IMR-90 (cell line): ENCODE results near the gene BMP4. TPM values are rescaled to one million over a fixed set of nuclear protein-coding genes. Genes with fewer than 3 reads are reported as not detected.

Experiments
- ATAC-seq: fragments of 200-7000 bp; cut with Tn5 transposase; 2 replicates; pipeline ENCODE4 v1.9.1; 2020; ENCODE audit warnings: low read depth, mild to moderate bottlenecking, moderate library complexity
- BruUV-seq: library from RNA; stranded (reverse); fragments of 400-500 nt; replicated peaks from 2 replicates; lab custom pipeline; 2021; lab: Mats Ljungman, UMichigan
- CTCF ChIA-PET: fragments of 300-600 bp; formaldehyde crosslinking; extraction: SDS; loops from one replicate; lab custom pipeline; 2021; ENCODE audit warnings: antibody characterized with exemption; lab: Yijun Ruan, JAX
- POLR2A ChIA-PET: fragments of 300-600 bp; sonication (Branson Sonifier 250); formaldehyde crosslinking; loops from one replicate; lab custom pipeline; 2022; ENCODE audit warnings: antibody characterized with exemption; ENCODE audit not compliant: unreplicated experiment; lab: Charles Lee
- DNase-seq: peaks from one replicate; pipeline ENCODE4 v3.0.0; 2013
- H2AFZ ChIP-seq: replicated peaks from 2 replicates; pipeline ENCODE3; 2013; ENCODE audit warnings: low read length, mild to moderate bottlenecking; ENCODE audit not compliant: poor library complexity
- H2AK5ac ChIP-seq: 2 replicates; pipeline ENCODE4 v1.6.1; 2013; ENCODE audit warnings: low read depth, low read length, inconsistent platforms
- H2AK9ac ChIP-seq: replicated peaks from 2 replicates; pipeline ENCODE3; 2013; ENCODE audit warnings: mild to moderate bottlenecking, low read depth, low read length, moderate library complexity; ENCODE audit not compliant: poor library complexity
- H2BK120ac ChIP-seq: 2 replicates; pipeline ENCODE4 v1.6.1; 2013; ENCODE audit warnings: low read depth, low read length, inconsistent platforms
- H2BK15ac ChIP-seq: 3 replicates; pipeline ENCODE4 v1.6.1; 2013; ENCODE audit warnings: low read depth, low read length, inconsistent platforms
- H2BK20ac ChIP-seq: 2 replicates; pipeline ENCODE4 v1.6.1; 2013; ENCODE audit warnings: low read depth, mild to moderate bottlenecking, inconsistent platforms, low read length, moderate library complexity
- H2BK5ac ChIP-seq: 2 replicates; pipeline ENCODE4 v1.6.1; 2013; ENCODE audit warnings: mild to moderate bottlenecking, low read depth, low read length, inconsistent platforms; ENCODE audit not compliant: poor library complexity, severe bottlenecking
- H3K14ac ChIP-seq: replicated peaks from 2 replicates; pipeline ENCODE4 v1.6.1; 2013; ENCODE audit warnings: low read depth, low read length, inconsistent platforms
- H3K18ac ChIP-seq: 2 replicates; pipeline ENCODE4 v1.6.1; 2013; ENCODE audit warnings: low read depth, low read length, control low read depth
- H3K23ac ChIP-seq: 2 replicates; pipeline ENCODE4 v1.6.1; 2013; ENCODE audit warnings: low read depth, low read length, inconsistent platforms
- H3K27ac ChIP-seq: 2 replicates; pipeline ENCODE4 v1.5.1; 2013; ENCODE audit warnings: mild to moderate bottlenecking, control low read depth, low read length; ENCODE audit not compliant: insufficient read depth
- H3K27me3 ChIP-seq: 2 replicates; pipeline ENCODE4 v1.6.1; 2013; ENCODE audit warnings: low read length; ENCODE audit not compliant: control insufficient read depth, insufficient read depth
- H3K36me3 ChIP-seq: 2 replicates; pipeline ENCODE4 v1.6.1; 2013; ENCODE audit warnings: low read length, mixed read lengths; ENCODE audit not compliant: control insufficient read depth, insufficient read depth
- H3K4ac ChIP-seq: 2 replicates; pipeline ENCODE4 v1.6.1; 2013; ENCODE audit warnings: low read depth, low read length, inconsistent platforms
- H3K4me1 ChIP-seq: 2 replicates; pipeline ENCODE4 v1.6.1; 2013; ENCODE audit warnings: low read length, mixed read lengths; ENCODE audit not compliant: control insufficient read depth, insufficient read depth
- H3K4me2 ChIP-seq: 2 replicates; pipeline ENCODE4 v1.6.1; 2013; ENCODE audit warnings: low read depth, mild to moderate bottlenecking, control low read depth, low read length, moderate library complexity
- H3K4me3 ChIP-seq: 2 replicates; pipeline ENCODE4 v1.5.1; 2013; ENCODE audit warnings: low read depth, mild to moderate bottlenecking, control low read depth, low read length, moderate library complexity; ENCODE audit not compliant: insufficient read depth
- H3K56ac ChIP-seq: 2 replicates; pipeline ENCODE4 v1.6.1; 2013; ENCODE audit warnings: low read length, inconsistent platforms; ENCODE audit not compliant: insufficient read depth; ENCODE audit errors: extremely low read depth
- H3K79me1 ChIP-seq, 2 experiments: 2 replicates each; pipeline ENCODE4 v1.6.1; 2013; ENCODE audit warnings: low read length in 2 of 2, inconsistent platforms in 1 of 2, low read depth in 1 of 2
- H3K9ac ChIP-seq: 2 replicates; pipeline ENCODE4 v1.6.1; 2013; ENCODE audit warnings: low read depth, low read length, control low read depth
- H3K9me1 ChIP-seq: 2 replicates; pipeline ENCODE4 v1.6.1; 2013; ENCODE audit warnings: low read length, inconsistent platforms; ENCODE audit not compliant: insufficient read depth
- H3K9me3 ChIP-seq: 2 replicates; pipeline ENCODE4 v1.6.1; 2013; ENCODE audit warnings: low read length; ENCODE audit not compliant: control insufficient read depth, insufficient read depth
- H4K20me1 ChIP-seq: 2 replicates; pipeline ENCODE4 v1.6.1; 2013; ENCODE audit warnings: low read length, inconsistent platforms; ENCODE audit not compliant: insufficient read depth
- H4K5ac ChIP-seq: 2 replicates; pipeline ENCODE4 v1.6.1; 2013; ENCODE audit warnings: mild to moderate bottlenecking, low read depth, low read length, control low read depth
- H4K8ac ChIP-seq, 2 experiments: 2 replicates each; pipeline ENCODE4 v1.6.1; 2013; ENCODE audit warnings: low read depth in 2 of 2, low read length in 2 of 2, control low read depth in 1 of 2, inconsistent platforms in 1 of 2
- H4K91ac ChIP-seq: 2 replicates; pipeline ENCODE4 v1.6.1; 2013; ENCODE audit warnings: low read depth, low read length, inconsistent platforms; ENCODE audit not compliant: insufficient read depth
- BHLHE40 ChIP-seq: fragments of 150-350 bp; IDR thresholded peaks from 2 replicates; pipeline ENCODE4 v1.6.1; 2016; ENCODE audit warnings: mild to moderate bottlenecking, low read depth, low read length
- CEBPB ChIP-seq: IDR thresholded peaks from 2 replicates; pipeline ENCODE4 v1.6.1; 2012; ENCODE audit warnings: low read depth, low read length, improper control_type of control experiment
- CHD1 ChIP-seq: IDR thresholded peaks from 2 replicates; pipeline ENCODE4 v1.6.1; 2012; ENCODE audit warnings: low read depth, low read length, improper control_type of control experiment
- CTCF ChIP-seq: conservative IDR thresholded peaks from 2 replicates; pipeline ENCODE4 v1.5.1; 2012; ENCODE audit warnings: mild to moderate bottlenecking, low read depth, low read length, improper control_type of control experiment
- ELK1 ChIP-seq: fragments of 150-350 bp; IDR thresholded peaks from 2 replicates; pipeline ENCODE4 v1.6.1; 2016; ENCODE audit warnings: low read depth, mild to moderate bottlenecking, low read length, moderate library complexity, borderline replicate concordance
- FOS ChIP-seq: fragments of 150-350 bp; IDR thresholded peaks from 2 replicates; pipeline ENCODE4 v1.6.1; 2016; ENCODE audit warnings: low read depth, low read length
- MAFK ChIP-seq: IDR thresholded peaks from 2 replicates; pipeline ENCODE4 v1.6.1; 2012; ENCODE audit warnings: low read depth, low read length, improper control_type of control experiment
- MAZ ChIP-seq: IDR thresholded peaks from 2 replicates; pipeline ENCODE4 v1.6.1; 2012; ENCODE audit warnings: low read depth, mild to moderate bottlenecking, low read length, improper control_type of control experiment, moderate library complexity, borderline replicate concordance
- MXI1 ChIP-seq: IDR thresholded peaks from 2 replicates; pipeline ENCODE4 v1.6.1; 2012; ENCODE audit warnings: low read depth, mild to moderate bottlenecking, low read length, moderate library complexity, borderline replicate concordance
- NFE2L2 ChIP-seq: fragments of 150-350 bp; IDR thresholded peaks from 2 replicates; pipeline ENCODE4 v1.6.1; 2016; ENCODE audit warnings: low read depth, mild to moderate bottlenecking, low read length
- POLR2A ChIP-seq: IDR thresholded peaks from 2 replicates; pipeline ENCODE4 v1.6.1; 2012; ENCODE audit warnings: mild to moderate bottlenecking, low read depth, low read length
- RAD21 ChIP-seq: IDR thresholded peaks from 2 replicates; pipeline ENCODE4 v1.6.1; 2012; ENCODE audit warnings: low read length, improper control_type of control experiment
- RCOR1 ChIP-seq: IDR thresholded peaks from 2 replicates; pipeline ENCODE4 v1.6.1; 2012; ENCODE audit warnings: mild to moderate bottlenecking, low read length, improper control_type of control experiment; ENCODE audit not compliant: insufficient replicate concordance
- RFX5 ChIP-seq: IDR thresholded peaks from 2 replicates; pipeline ENCODE4 v1.8.0; 2012; ENCODE audit warnings: low read depth, mild to moderate bottlenecking, low read length, moderate library complexity
- SMC3 ChIP-seq: fragments of 150-350 bp; IDR thresholded peaks from 2 replicates; pipeline ENCODE4 v1.6.1; 2016; ENCODE audit warnings: low read depth, mild to moderate bottlenecking, antibody characterized with exemption, low read length, moderate library complexity
- USF2 ChIP-seq: fragments of 150-350 bp; IDR thresholded peaks from 2 replicates; pipeline ENCODE4 v1.6.1; 2017; ENCODE audit warnings: mild to moderate bottlenecking, antibody characterized with exemption, low read length, low read depth
- dilution Hi-C: fragments of 300-500 bp; cut with HindIII; formaldehyde crosslinking; loops from one replicate; pipeline ENCODE4 v1.14.3; 2018; ENCODE audit warnings: low sequenced_read_pairs; ENCODE audit not compliant: unreplicated experiment
- in situ Hi-C: fragments of 300-500 bp; cut with MboI; formaldehyde crosslinking; loops from 3 replicates; pipeline ENCODE4 v1.14.3; 2019; ENCODE audit warnings: low sequenced_read_pairs, inconsistent platforms, mixed read lengths
- intact Hi-C: fragments of 100-400 bp; cut with micrococcal nuclease; formaldehyde crosslinking; loops from 2 replicates; pipeline ENCODE4 v1.10.0; 2022
- polyA plus RNA-seq, 3 experiments: library from polyadenylated mRNA; depleted of rRNA; stranded (reverse); fragments of >200 nt; gene quantifications; 2 replicates each; pipeline ENCODE4 v1.2.3, GENCODE V29; 2012; ENCODE audit warnings: low replicate concordance in 1 of 3
- total RNA-seq: library from RNA; depleted of rRNA; stranded (reverse); fragments of >200 nt; gene quantifications from 2 replicates; pipeline ENCODE4 v1.2.3, GENCODE V29; 2012

BMP4 gene
- total and polyA plus RNA-seq, 2 of the 4 experiments (the other 2 are of a cell fraction), result 3.4 to 4.2 TPM

- DNase-seq (no peak), ATAC-seq (no peak)
- Histone ChIP-seq H2AK5ac (no peak overlapping the region), H3K9me3 (no peaks in the 10 kb centered on the region), H4K5ac (no peak overlapping the region), H3K9me1 (no peaks in the 10 kb centered on the region), H3K27me3 (peaks cover 32% of the 10 kb centered on the region), H3K4ac (no peak overlapping the region), H3K23ac (no peak overlapping the region), H4K91ac (no peak overlapping the region), H3K4me1 (no peaks in the 10 kb centered on the region), H2AK9ac (no peak overlapping the region), H3K36me3 (peaks cover 6% of the 10 kb centered on the region; the same call in 1 of the 2 replicates), H3K14ac (no peak overlapping the region), H3K79me1 (no peaks in the 10 kb centered on the region; a peak in 1 of 4 replicates), H3K9ac (no peak overlapping the region), H2BK5ac (no peak overlapping the region), H2AFZ (no peak overlapping the region), H3K27ac (no peak overlapping the region), H2BK120ac (no peak overlapping the region), H3K4me3 (no peak overlapping the region), H3K18ac (no peak overlapping the region), H2BK15ac (no peak overlapping the region), H4K8ac (no peak overlapping the region), H3K56ac (no peak overlapping the region), H3K4me2 (no peak overlapping the region), H4K20me1 (no peaks in the 10 kb centered on the region), H2BK20ac (no peak overlapping the region; the same call in 1 of the 2 replicates)
- intact Hi-C loops, result loop anchor here (2.0 kb wide), 2 partner anchors 151 to 381 kb away; no protein-coding TSS in a partner anchor
- dilution Hi-C loops, result no loop called here
- ChIA-PET POLR2A (interaction anchor here (1.7 kb wide), 1 partner anchor 217 kb away, joined by 4 read pairs; no protein-coding TSS in a partner anchor), CTCF (interaction anchor here (1.0 to 2.2 kb wide), 3 partner anchors 11 to 390 kb away, joined by 3 to 6 read pairs (median 3); no protein-coding TSS in a partner anchor)
- TF ChIP-seq RFX5 (no peak), FOS (no peak), NFE2L2 (no peak), MAFK (no peak), MAZ (no peak), ELK1 (no peak), CHD1 (no peak), MXI1 (no peak), RCOR1 (no peak), RAD21 (no peak), CTCF (no peak), CEBPB (no peak), USF2 (no peak), BHLHE40 (no peak), SMC3 (no peak), POLR2A (no peak)
- no TSS peak for BruUV-seq
- in situ Hi-C loops, result loop anchor here (10.0 kb wide), 1 partner anchor 423 kb away; no protein-coding TSS in a partner anchor
Observed at GRCh38 chr14:53957739-53958138, 1.1 kb upstream of the BMP4 start.
